Measurements from ENCODE around the gene HIBADH. TPM values are rescaled to one million over a fixed set of nuclear protein-coding genes. Genes with fewer than 3 reads are reported as not detected.

HIBADH gene
- total and polyA plus RNA-seq, 12 donors, result 24.7 to 94.0 (median 77.7) TPM

GRCh38 chr7:27519793-27520469 lies 142.8 kb downstream of the HIBADH start:
- H3K4me1 ChIP-seq, result no peaks in the 10 kb centered on the region
- peaks cover 0 to 18% (median 5%) of the 10 kb centered on the region in 9 donors for H3K36me3 ChIP-seq
- DNase-seq (no peak), ATAC-seq (no peak)
- H3K4me3 ChIP-seq, result no peak overlapping the region
- TF ChIP-seq CTCF (IDR thresholded peaks at IDR 0.05), result no peak
- no peak overlapping the region for H3K27ac ChIP-seq
- H3K9me3 ChIP-seq, result no peaks in the 10 kb centered on the region
- WGBS, 2 donors, result 95% methylated on average over 9 of the region's 9 CpGs
- H3K27me3 ChIP-seq, result no peaks in the 10 kb centered on the region
- intact Hi-C loops (cut with DNase I), result no loop called here

GRCh38 chr7:27518561-27519350 lies 143.9 kb downstream of the HIBADH start:
- Histone ChIP-seq H3K9me3 (no peaks in the 10 kb centered on the region), H3K4me1 (no peaks in the 10 kb centered on the region), H3K36me3 (peaks cover 0 to 7% (median 0%) of the 10 kb centered on the region in 9 donors), H3K4me3 (no peak overlapping the region), H3K27me3 (no peaks in the 10 kb centered on the region), H3K27ac (no peak overlapping the region)
- TF ChIP-seq CTCF (IDR thresholded peaks at IDR 0.05), result no peak
- ATAC-seq (no peak), DNase-seq (no peak)
- intact Hi-C loops (cut with DNase I), result no loop called here
- WGBS, 2 donors, result 79 to 82% methylated on average over 4 of the region's 4 CpGs

GRCh38 chr7:27516421-27516820 lies 146.3 kb downstream of the HIBADH start:
- Histone ChIP-seq H3K27me3 (no peaks in the 10 kb centered on the region), H3K36me3 (no peaks in the 10 kb centered on the region), H3K4me3 (no peak overlapping the region), H3K4me1 (no peaks in the 10 kb centered on the region), H3K27ac (no peak overlapping the region), H3K9me3 (no peaks in the 10 kb centered on the region)
- intact Hi-C loops (cut with DNase I), result no loop called here
- DNase-seq (no peak), ATAC-seq (no peak)
- no peak for TF ChIP-seq CTCF (IDR thresholded peaks at IDR 0.05)

GRCh38 chr7:27515933-27516332 lies 146.8 kb downstream of the HIBADH start:
- Histone ChIP-seq H3K36me3 (no peaks in the 10 kb centered on the region), H3K27me3 (no peaks in the 10 kb centered on the region), H3K9me3 (no peaks in the 10 kb centered on the region), H3K4me3 (no peak overlapping the region), H3K27ac (no peak overlapping the region), H3K4me1 (no peaks in the 10 kb centered on the region)
- no peak for DNase-seq
- ATAC-seq, result no peak
- intact Hi-C loops (cut with DNase I), result no loop called here
- TF ChIP-seq CTCF (IDR thresholded peaks at IDR 0.05), result no peak
- 93 to 95% methylated on average over 4 of the region's 4 CpGs for WGBS, 2 donors

Data from heart right ventricle (tissue), 16 donors.